ENCODE data around the gene MRFAP1L1. TPM values are rescaled to one million over a fixed set of nuclear protein-coding genes. Genes with fewer than 3 reads are reported as not detected.

MRFAP1L1 gene
- total RNA-seq, 2 experiments from 2014 or later, result 41.4 to 42.5 TPM

GRCh38 chr4:6747294-6748051, 37.8 kb upstream of the MRFAP1L1 start:
- Mint-ChIP-seq H3K4me3 (no peak overlapping the region), H3K4me1 (peaks cover 14% of the 10 kb centered on the region), H3K27ac (no peak overlapping the region), H3K36me3 (peaks cover 1% of the 10 kb centered on the region), H3K27me3 (peaks cover 4% of the 10 kb centered on the region), H3K9me3 (no peaks in the 10 kb centered on the region)
- DNase-seq, result no peak

GRCh38 chr4:6746721-6747293, 37.1 kb upstream of the MRFAP1L1 start:
- H3K27ac Mint-ChIP-seq, result no peak overlapping the region
- no peak overlapping the region for H3K4me3 Mint-ChIP-seq
- peaks cover 13% of the 10 kb centered on the region for H3K4me1 Mint-ChIP-seq
- H3K36me3 Mint-ChIP-seq, result peaks cover 1% of the 10 kb centered on the region
- DNase-seq, result no peak
- peaks cover 4% of the 10 kb centered on the region for H3K27me3 Mint-ChIP-seq
- no peaks in the 10 kb centered on the region for H3K9me3 Mint-ChIP-seq

- Mint-ChIP-seq H3K27ac (no peak overlapping the region), H3K4me3 (no peak overlapping the region), H3K27me3 (peaks cover 4% of the 10 kb centered on the region), H3K4me1 (peaks cover 8% of the 10 kb centered on the region), H3K9me3 (no peaks in the 10 kb centered on the region), H3K36me3 (peaks cover 1% of the 10 kb centered on the region)
- no peak for DNase-seq
Measured at GRCh38 chr4:6742989-6743388, 33.3 kb upstream of the MRFAP1L1 start.

GRCh38 chr4:6742507-6742906, 32.8 kb upstream of the MRFAP1L1 start:
- no peak overlapping the region for H3K27ac Mint-ChIP-seq
- H3K36me3 Mint-ChIP-seq, result peaks cover 1% of the 10 kb centered on the region
- no peaks in the 10 kb centered on the region for H3K9me3 Mint-ChIP-seq
- H3K27me3 Mint-ChIP-seq, result peaks cover 4% of the 10 kb centered on the region
- DNase-seq, result no peak
- peaks cover 8% of the 10 kb centered on the region for H3K4me1 Mint-ChIP-seq
- no peak overlapping the region for H3K4me3 Mint-ChIP-seq

GRCh38 chr4:6740347-6740746, 30.7 kb upstream of the MRFAP1L1 start:
- H3K36me3 Mint-ChIP-seq, result peaks cover 1% of the 10 kb centered on the region
- H3K4me3 Mint-ChIP-seq, result no peak overlapping the region
- peaks cover 4% of the 10 kb centered on the region for H3K27me3 Mint-ChIP-seq
- no peak for DNase-seq
- no peak overlapping the region for H3K27ac Mint-ChIP-seq
- no peaks in the 10 kb centered on the region for H3K9me3 Mint-ChIP-seq
- H3K4me1 Mint-ChIP-seq, result peaks cover 8% of the 10 kb centered on the region

GRCh38 chr4:6739920-6740319, 30.3 kb upstream of the MRFAP1L1 start:
- Mint-ChIP-seq H3K4me3 (no peak overlapping the region), H3K27ac (no peak overlapping the region), H3K4me1 (peaks cover 8% of the 10 kb centered on the region), H3K36me3 (peaks cover 1% of the 10 kb centered on the region), H3K9me3 (no peaks in the 10 kb centered on the region), H3K27me3 (peaks cover 2% of the 10 kb centered on the region)
- no peak for DNase-seq

GRCh38 chr4:6734165-6734786, 24.6 kb upstream of the MRFAP1L1 start:
- Mint-ChIP-seq H3K9me3 (no peaks in the 10 kb centered on the region), H3K27ac (no peak overlapping the region), H3K36me3 (no peaks in the 10 kb centered on the region), H3K4me1 (no peaks in the 10 kb centered on the region), H3K4me3 (no peak overlapping the region), H3K27me3 (no peaks in the 10 kb centered on the region)
- DNase-seq, result no peak

- no peaks in the 10 kb centered on the region for H3K36me3 Mint-ChIP-seq
- H3K4me3 Mint-ChIP-seq, result no peak overlapping the region
- H3K4me1 Mint-ChIP-seq, result no peaks in the 10 kb centered on the region
- no peaks in the 10 kb centered on the region for H3K27me3 Mint-ChIP-seq
- no peak for DNase-seq
- H3K27ac Mint-ChIP-seq, result no peak overlapping the region
- H3K9me3 Mint-ChIP-seq, result no peaks in the 10 kb centered on the region
Measured at GRCh38 chr4:6733358-6734164, 23.9 kb upstream of the MRFAP1L1 start.

GRCh38 chr4:6732441-6733357, 23.0 kb upstream of the MRFAP1L1 start:
- no peak for DNase-seq
- H3K36me3 Mint-ChIP-seq, result no peaks in the 10 kb centered on the region
- peaks cover 5% of the 10 kb centered on the region for H3K4me1 Mint-ChIP-seq
- no peak overlapping the region for H3K4me3 Mint-ChIP-seq
- no peak overlapping the region for H3K27ac Mint-ChIP-seq
- H3K27me3 Mint-ChIP-seq, result no peaks in the 10 kb centered on the region
- no peaks in the 10 kb centered on the region for H3K9me3 Mint-ChIP-seq

GRCh38 chr4:6731780-6732179, 22.1 kb upstream of the MRFAP1L1 start:
- no peak for DNase-seq
- Mint-ChIP-seq H3K36me3 (no peaks in the 10 kb centered on the region), H3K4me3 (no peak overlapping the region), H3K27me3 (no peaks in the 10 kb centered on the region), H3K9me3 (no peaks in the 10 kb centered on the region), H3K27ac (no peak overlapping the region), H3K4me1 (peaks cover 5% of the 10 kb centered on the region)

GRCh38 chr4:6731318-6731675, 21.6 kb upstream of the MRFAP1L1 start:
- no peaks in the 10 kb centered on the region for H3K27me3 Mint-ChIP-seq
- peaks cover 5% of the 10 kb centered on the region for H3K4me1 Mint-ChIP-seq
- no peak overlapping the region for H3K27ac Mint-ChIP-seq
- H3K36me3 Mint-ChIP-seq, result no peaks in the 10 kb centered on the region
- no peak overlapping the region for H3K4me3 Mint-ChIP-seq
- no peak for DNase-seq
- no peaks in the 10 kb centered on the region for H3K9me3 Mint-ChIP-seq

- DNase-seq, result no peak
- no peaks in the 10 kb centered on the region for H3K27me3 Mint-ChIP-seq
- H3K27ac Mint-ChIP-seq, result no peak overlapping the region
- no peaks in the 10 kb centered on the region for H3K36me3 Mint-ChIP-seq
- no peaks in the 10 kb centered on the region for H3K9me3 Mint-ChIP-seq
- H3K4me3 Mint-ChIP-seq, result no peak overlapping the region
- H3K4me1 Mint-ChIP-seq, result peaks cover 5% of the 10 kb centered on the region
Measured at GRCh38 chr4:6730603-6731317, 21.1 kb upstream of the MRFAP1L1 start.

- H3K4me1 Mint-ChIP-seq, result peaks cover 5% of the 10 kb centered on the region
- no peak for DNase-seq
- no peaks in the 10 kb centered on the region for H3K9me3 Mint-ChIP-seq
- no peak overlapping the region for H3K4me3 Mint-ChIP-seq
- no peaks in the 10 kb centered on the region for H3K36me3 Mint-ChIP-seq
- H3K27ac Mint-ChIP-seq, result no peak overlapping the region
- H3K27me3 Mint-ChIP-seq, result no peaks in the 10 kb centered on the region
Measured at GRCh38 chr4:6728320-6729029, 18.8 kb upstream of the MRFAP1L1 start.
